ENCODE results near the gene GUCY2C.

GRCh38 chr12:14613718-14614117, 82.7 kb downstream of the GUCY2C start:
- TF ChIP-seq CSRNP3 (CRISPR knock-in tag; IDR thresholded peaks at IDR 0.05) (no peak), RARB (CRISPR knock-in tag; IDR thresholded peaks at IDR 0.05) (no peak), CSDC2 (CRISPR knock-in tag; IDR thresholded peaks at IDR 0.05) (no peak), ISL1 (CRISPR knock-in tag; IDR thresholded peaks at IDR 0.05) (no peak), ESRRG (CRISPR knock-in tag; IDR thresholded peaks at IDR 0.05) (no peak), ZFP30 (CRISPR knock-in tag; IDR thresholded peaks at IDR 0.05) (no peak), ZNF565 (CRISPR knock-in tag; conservative IDR thresholded peaks at IDR 0.05; ENCODE audit: low read depth) (no peak), PATZ1 (CRISPR knock-in tag; IDR thresholded peaks at IDR 0.05; ENCODE audit: borderline replicate concordance) (no peak), ARNTL (CRISPR knock-in tag; IDR thresholded peaks at IDR 0.05; ENCODE audit: borderline replicate concordance, low read depth) (no peak), BACH2 (CRISPR knock-in tag; IDR thresholded peaks at IDR 0.05; ENCODE audit: borderline replicate concordance) (no peak)
